ENCODE measurements around the gene PCDHAC1.

DNA sequence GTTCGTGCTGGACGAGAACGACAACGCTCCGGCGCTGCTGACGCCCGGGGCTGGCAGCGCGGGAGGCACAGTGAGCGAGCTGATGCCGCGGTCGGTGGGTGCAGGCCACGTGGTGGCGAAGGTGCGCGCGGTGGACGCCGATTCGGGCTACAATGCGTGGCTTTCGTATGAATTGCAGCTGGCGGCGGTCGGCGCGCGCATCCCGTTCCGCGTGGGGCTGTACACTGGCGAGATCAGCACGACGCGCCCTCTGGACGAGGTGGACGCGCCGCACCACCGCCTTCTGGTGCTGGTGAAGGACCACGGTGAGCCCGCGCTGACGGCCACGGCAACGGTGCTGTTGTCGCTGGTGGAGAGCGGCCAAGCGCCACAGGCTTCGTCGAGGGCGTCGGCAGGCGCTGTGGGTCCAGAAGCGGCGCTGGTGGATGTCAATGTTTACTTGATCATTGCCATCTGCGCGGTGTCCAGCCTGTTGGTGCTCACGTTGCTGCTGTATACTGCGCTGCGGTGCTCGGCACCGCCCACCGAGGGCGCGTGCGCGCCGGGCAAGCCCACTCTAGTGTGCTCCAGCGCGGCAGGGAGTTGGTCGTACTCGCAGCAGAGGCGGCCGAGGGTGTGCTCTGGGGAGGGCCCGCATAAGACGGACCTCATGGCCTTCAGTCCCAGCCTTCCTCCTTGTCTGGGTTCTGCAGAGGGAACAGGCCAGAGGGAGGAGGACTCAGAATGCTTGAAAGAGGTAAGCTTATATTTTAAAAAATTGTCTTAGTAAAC lies 42.0 kb upstream of the PCDHAC1 start:
- TF ChIP-seq CTCF (conservative IDR thresholded peaks at IDR 0.05), result no peak
- TF ChIP-seq ZFX (IDR thresholded peaks at IDR 0.05), result no peak

Data from C4-2B (cell line).